Left hindlimb (tissue), 1 donor: Measurements from ENCODE around the gene IPPK.

ENCODE experiments used
- DNase-seq: peaks from one replicate; pipeline ENCODE4 v3.0.0-alpha.2; 2018

The IPPK gene

GRCh38 chr9:92669890-92670708, at the start of gene IPPK:
IPPK (minus strand) TSS chr9:92670131; CDS start chr9:92669988, 143 bp downstream.
- DNase-seq, result peak; percentile 99

DNA sequence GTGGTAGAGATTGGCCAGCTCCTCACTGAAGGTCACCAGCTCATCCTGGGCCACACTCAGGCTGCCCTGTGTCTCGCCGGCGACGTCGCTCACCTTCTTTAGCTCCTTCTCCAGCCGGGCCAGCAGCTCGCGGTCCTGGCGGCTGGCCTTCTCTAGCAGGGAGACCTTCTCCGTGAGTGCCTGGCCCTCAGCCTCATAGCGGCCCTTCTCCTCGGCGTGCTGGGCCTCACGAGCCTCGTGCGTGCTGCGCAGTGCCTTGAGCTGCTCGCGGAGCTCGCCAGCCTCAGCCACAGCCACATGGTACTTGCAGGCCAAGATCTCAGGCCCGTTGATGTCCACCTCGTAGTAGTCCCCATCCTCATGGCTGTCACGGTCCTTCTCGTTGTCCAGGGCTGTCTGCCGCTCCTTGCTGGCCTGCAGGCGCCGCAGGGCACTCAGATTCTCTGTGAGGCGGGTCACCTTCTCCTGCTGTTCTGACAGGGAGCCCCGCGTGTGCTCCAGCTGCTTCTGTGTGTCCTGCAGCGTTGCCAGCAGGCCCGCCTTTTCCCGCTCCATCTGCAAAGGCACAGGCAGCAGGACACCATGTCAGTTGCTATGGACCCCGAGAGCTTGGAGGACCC, 49.2 kb upstream of the IPPK start:
- no peak for DNase-seq

DNA sequence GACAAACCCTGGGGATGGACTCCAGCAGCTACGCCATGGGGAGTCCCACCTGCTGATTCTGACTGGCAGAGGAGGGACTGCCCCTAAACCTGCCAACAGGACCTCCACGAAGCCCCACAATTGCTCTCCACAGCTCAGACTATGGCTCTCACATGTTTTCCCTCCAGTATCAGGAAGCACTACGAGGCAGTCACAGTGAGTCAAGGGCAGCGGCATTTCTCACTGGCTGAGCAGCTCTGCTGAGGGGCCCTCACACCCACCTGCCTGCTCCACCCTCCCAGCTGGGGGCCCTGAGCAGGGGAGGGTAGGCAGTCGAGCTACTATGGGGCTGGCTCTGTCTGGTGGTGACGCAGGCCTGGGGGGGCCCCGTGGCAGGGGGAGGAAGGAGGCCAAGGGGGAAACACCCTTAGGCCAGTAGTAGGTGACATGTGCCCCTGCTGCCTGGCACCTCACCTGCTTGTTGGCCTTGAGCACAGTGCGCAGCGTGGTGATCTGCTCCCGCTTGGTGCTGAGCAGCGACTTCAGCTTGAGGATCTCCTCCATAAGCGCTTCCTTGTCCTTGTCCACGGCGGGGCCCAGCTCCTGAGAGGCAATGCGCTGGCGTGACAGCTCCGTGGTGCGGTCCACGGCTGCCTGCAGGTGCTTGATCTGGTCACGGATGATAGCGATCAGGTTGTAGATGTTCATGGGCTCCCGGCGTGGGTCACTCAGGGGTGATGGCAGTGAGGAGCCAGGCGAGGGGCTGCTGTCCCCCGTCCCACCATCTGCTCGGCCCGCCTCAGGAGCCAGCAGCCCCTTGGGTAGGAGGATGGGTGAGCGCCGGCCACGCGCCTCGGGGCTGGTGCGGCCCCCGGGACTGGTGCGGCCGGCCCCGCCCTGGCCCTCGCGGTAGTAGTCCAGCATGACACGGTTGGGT, 48.4 kb upstream of the IPPK start:
- DNase-seq, result no peak

DNA sequence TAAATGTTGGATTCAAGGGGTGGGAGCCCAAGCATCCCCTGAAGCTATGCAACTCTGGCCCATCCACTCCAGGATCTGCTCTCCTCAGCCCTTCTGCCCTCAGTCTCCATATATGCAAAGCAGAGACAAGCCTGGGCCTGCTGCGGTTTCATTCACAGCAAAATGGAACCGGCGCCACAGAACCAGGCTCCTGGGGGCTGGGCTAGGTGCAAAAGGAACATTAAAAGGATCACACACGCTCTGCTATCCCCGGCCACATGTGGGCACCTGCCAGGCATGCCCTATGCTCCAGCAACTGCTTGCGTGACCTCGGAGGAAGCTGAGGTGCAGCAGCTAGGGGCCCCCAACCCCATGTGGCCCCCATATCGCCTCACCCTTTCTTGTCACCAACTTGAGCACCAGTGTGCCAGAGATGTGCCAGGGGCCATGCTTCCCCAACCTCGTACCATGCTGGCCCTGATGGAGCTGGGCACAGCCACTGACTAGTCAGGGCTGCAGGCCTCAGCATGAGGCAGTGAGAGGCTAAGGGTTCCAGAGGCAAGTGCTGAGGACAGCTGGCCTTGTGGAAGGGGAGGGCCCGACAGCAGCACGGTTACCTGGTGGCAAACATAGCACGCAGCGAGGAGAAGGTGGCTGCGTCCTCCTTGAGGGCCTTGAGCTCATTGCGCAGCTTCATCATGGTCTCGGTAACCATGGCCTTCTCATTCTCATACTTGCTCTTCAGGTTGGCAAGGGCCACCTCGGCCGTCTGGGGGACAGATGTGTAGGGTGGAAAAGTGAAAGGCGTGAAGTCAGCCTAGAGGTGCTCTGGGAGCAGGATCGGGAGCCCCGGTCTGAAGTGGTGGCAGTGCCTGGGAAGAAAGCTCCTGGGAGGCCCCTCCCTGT, 47.5 kb upstream of the IPPK start:
- DNase-seq, result no peak

DNA sequence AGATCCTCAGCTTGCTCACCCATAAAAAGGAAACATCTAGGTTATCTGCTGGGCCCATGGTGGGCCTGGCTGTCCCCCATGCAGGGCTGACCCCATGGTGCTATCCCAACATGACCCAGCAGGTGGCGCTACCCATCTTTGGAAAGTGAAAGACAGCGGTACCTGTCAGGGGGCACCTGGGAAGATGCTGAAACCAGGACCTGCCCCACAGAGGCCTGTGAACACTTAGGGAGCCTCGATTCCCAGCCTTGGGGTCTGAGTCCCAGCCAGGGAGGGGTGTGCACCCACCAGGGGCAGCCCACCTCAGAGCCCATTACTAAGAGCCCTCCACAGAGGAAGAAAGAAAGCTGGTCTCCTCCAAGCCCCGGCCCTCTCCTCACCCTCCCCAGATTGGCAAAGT, 46.6 kb upstream of the IPPK start:
- DNase-seq, result no peak

GRCh38 chr9:92715488-92716231, 45.7 kb upstream of the IPPK start:
- no peak for DNase-seq

- DNase-seq, result no peak
These were observed 45.0 kb upstream of the IPPK start for GRCh38 chr9:92714787-92715487.

DNA sequence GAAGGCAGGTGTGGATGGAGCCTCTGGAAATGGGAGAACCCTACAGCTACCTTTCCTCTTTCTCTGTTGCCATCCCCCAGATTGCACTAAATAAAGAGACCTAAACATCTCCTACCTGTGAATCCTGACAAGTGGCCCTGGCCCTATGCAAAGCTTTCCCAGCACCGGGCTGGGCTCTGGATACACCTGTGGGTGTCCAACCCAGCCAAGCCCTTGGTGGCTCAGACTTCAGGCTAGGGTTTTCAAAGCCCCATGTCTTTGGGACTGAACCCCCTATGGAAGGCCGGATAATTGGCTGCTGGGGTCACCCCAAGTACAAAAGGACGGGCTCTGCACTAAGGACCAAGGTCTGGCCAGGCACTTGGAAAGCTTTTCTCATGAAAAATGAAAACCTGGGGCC, 44.1 kb upstream of the IPPK start:
- no peak for DNase-seq

DNA sequence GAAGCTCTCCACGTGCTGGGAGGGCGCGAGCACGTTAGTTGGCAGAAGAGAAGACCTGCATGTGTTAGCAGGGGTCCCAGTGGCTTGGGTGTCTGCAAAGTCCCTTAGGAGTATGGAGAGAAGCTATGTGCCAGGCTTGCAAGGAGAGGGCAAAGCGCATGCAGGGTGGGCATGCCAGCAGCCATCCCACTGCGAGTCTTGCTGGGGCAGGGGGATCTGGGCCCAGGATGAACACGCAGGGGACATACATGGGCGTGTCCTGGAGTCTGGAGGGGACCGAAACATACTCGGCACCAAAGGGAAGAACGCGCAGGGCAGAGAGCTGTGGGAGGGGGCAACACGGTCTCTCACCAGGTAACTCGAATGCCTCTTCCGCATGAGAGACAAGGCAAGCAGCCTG, 43.6 kb upstream of the IPPK start:
- no peak for DNase-seq

DNA sequence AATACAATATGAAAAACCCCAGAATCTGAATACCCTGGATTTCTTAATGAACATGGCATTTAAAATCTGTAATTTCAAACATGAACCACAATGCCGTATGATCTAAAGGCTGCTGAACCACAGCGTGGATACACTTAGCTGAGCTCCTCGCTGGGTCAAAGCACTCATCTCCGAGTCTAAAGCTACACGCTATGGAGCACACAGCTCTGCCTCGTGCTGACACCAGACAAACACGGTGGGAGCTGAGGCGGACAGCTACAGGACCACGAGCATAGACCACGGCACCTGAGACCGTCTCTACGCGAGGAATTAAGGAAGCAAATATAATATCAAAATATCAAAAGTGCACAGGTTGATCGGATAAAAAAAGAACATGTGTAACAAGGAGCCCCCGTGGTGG, 42.8 kb upstream of the IPPK start:
- DNase-seq, result no peak

- no peak for DNase-seq
These were observed 41.9 kb upstream of the IPPK start for GRCh38 chr9:92711844-92712243.

GRCh38 chr9:92711146-92711545, 41.2 kb upstream of the IPPK start:
- no peak for DNase-seq

DNA sequence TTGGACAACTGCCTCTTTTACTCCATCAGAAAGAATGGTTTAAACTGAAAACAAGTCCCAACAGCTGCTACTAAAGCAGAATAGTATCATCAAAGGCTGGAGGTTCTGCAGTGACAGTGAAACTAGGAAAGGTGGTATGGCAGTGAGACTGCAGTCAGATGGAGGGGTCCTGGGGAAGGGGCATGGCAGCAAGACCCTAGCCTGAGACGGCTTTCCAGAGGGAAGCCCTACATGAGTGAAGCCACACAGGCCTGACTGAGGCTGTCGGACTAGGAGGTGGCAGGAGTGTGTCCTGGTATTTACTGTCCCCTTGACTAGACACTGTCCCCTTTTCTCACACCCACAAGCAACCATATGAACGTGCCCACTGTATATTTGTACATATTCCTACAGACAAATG, 40.4 kb upstream of the IPPK start:
- no peak for DNase-seq

- no peak for DNase-seq
These were observed 40.0 kb upstream of the IPPK start for GRCh38 chr9:92709954-92710353.

- DNase-seq, result no peak
These were observed 39.3 kb upstream of the IPPK start for GRCh38 chr9:92709240-92709639.

DNA sequence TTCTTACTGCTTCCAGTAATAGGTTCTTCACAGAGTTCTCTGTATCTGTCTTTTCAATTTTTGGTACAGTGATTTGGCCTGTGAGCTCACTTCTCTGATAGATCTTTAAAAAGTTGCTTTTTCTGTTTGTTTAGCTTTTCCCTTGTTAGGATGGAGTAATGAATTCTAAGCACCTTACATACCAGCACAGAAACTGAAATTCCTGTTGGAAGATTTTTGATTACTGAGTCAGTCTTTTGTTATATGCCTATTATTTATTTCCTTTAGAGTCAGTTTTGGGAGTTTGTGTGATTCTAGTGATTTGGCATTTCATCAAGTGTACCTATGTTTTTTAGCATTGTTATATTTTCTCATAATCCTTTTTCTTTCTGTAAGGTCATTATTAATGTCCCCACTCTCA, 37.6 kb upstream of the IPPK start:
- no peak for DNase-seq

DNA sequence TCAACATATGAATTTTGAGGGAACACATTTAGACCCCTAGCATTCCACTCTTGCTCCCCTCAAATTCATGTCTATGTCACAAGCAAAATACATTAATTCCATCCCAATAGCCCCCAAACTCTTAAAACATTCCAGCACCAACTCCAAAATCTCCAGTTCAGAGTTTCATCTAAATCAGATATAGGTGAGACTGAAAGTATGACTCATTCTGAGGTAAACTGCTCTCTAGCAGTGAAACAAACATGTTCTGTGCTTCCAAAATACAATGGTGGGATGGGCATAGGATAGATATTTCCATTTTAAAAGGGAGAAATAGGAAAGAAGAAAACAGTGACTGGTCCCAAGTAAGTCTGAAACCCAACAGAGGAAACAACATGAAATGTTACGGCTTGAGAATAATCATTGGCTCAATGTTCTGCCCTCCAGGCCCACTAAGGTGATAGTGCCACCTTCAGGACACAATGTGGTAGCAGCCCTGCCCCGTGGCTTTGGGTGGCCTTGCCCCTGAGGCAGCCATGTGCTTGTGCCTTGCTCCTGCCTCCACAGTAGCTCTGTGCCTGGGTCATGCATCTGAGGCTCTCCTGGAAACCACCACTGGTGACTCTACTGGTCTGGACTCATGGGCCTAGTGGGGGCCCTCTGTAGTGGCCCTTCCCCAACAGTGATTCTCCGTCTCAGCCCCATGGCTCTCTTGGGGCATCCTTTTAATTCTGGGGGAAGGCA, 36.4 kb upstream of the IPPK start:
- DNase-seq, result no peak

GRCh38 chr9:92704528-92704927, 34.6 kb upstream of the IPPK start:
- no peak for DNase-seq

DNA sequence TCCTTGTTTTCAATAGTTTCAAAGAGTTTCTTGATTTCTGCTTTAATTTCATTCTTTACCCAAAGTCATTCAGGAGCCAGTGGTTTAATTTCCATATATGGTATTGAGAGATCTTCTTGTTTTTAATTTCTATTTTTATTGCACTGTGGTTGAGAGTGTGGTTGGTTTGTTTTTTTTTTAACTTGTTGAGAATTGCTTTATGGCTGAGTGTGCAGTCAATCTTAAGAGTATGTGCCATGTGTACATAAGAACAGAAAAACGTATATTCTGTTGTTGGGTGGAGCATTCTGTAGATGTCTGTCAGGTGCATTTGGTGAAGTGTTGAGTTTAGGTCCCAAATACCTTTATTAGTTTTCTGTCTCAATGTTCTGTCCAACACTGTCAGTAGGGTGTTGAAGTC, 26.7 kb upstream of the IPPK start:
- DNase-seq, result no peak

DNA sequence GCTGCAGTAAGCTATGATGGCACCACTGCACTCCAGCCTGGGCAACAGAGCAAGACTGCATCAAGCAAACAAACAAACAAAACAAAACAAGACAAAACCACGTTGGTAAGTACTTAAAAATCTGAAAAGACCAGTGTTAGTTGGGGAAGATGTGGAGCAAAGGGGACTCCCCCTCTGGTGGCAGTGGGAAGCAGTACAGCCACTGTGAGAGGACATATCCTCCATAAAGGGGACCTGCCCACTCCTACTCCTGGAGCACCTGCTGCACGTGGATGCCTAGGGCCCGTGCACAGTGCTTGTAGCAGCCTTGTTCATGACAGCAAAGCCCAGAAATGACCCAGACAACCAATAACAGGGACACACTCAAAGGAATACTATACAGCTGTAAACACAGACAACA, 17.0 kb upstream of the IPPK start:
- no peak for DNase-seq
